Stimulated activated CD8-positive, alpha-beta memory T cell treated with anti-CD3 and anti-CD28 coated beads, Interleukin-7, amount 100 ng/mL, for 24 hours (primary cell): Measurements from ENCODE around the gene KCNE4.

Experiments
- DNase-seq: peaks from one replicate; pipeline ENCODE4 v3.0.0-alpha.2; 2020; ENCODE audit warnings: low read depth

Gene KCNE4, protein sequence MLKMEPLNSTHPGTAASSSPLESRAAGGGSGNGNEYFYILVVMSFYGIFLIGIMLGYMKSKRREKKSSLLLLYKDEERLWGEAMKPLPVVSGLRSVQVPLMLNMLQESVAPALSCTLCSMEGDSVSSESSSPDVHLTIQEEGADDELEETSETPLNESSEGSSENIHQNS

DNA sequence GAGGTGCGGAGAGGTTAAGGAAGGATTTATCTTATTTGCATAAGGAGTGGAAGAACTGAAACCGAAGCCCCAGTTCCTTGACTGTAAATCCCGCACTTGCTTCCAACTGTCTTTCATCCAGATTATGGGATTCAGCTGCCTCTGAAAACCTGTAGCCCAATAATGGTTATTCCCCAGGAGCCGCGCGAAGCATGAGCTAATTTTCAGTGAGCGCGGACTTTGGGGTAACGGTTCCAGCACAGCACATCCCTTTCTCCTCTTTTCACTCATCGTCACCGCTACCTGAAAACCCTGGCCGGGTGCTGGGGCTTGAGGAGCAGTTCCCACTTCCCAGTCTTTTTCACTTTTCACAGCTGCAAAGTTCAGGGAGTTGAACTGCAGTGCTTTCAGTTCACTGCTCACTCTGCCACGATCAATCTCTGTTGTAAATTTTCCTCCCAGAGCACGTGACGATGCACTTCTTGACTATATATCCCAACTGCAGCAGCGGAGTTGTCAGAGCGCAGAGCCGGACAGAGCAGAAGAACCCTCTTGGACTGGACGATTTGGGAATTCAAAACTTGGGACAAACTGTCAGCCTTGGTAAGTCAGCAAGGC, at the start of gene KCNE4:
Gene KCNE4 (plus strand): TSS at position 498 of the 597 bp plus-strand sequence. CDS start 641 bp downstream, outside the sequence.
- no peak for DNase-seq

DNA sequence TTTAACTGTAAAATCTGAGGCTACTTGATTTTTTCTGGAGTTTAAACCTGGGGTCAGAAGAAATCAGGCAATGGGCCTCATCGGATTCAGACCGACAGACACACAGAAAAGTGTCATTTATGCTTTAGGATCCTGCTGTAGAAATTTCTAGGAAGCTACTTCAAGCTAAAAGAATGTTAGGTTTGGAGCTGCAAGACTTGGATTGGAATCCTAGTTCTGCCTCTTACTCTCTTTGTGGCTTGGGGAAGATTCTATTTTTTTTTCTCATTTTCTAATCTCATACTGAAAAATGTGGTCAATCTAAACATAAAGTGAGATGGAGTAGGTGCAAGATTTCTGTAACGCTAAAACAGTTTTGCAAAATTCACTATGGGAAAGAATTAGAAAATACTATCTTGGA, 48.8 kb upstream of the KCNE4 start:
- no peak for DNase-seq

- DNase-seq: no peak
Observed at GRCh38 chr2:223005496-223005895, 46.5 kb upstream of the KCNE4 start.

DNA sequence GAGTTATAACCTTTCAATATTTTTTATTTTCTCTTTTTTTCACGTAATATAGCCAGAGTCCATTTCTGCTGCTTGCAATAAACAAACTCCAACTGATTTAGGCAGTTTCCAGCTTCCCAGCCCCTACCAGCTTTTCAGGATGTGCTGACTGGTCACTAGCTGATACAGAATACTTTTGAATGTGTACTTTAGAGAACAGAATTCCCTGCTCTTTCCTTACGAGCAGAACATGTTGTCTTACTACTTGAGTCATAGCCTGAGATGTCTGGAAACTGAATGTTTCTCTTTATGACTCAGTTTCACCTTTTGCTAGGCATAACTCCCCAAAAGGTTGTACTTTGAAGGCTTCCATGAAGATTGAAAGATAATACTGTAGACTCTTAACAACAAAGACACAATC, 44.5 kb upstream of the KCNE4 start:
- no peak for DNase-seq

GRCh38 chr2:223008162-223008561, 43.8 kb upstream of the KCNE4 start:
- DNase-seq: no peak

DNA sequence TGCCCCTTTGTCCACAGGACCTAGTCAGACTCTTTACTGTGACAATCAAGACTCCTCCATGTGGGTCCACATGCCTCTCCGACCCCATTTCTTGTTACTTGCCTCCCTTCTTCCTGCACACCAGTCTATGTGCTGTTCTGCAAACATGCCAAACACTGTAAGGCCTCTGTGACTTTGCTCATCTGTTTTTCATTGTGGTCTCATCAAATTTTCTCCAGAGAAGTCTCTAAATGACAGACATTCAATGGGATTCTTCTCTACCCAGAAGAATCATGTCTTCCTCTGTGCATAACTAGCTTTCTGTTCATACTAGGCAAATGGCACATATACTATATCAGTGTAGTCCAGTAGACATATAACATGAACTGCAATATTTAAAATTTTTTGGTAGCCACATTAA, 43.0 kb upstream of the KCNE4 start:
- no peak for DNase-seq

GRCh38 chr2:223010641-223011040, 41.3 kb upstream of the KCNE4 start:
- no peak for DNase-seq

DNA sequence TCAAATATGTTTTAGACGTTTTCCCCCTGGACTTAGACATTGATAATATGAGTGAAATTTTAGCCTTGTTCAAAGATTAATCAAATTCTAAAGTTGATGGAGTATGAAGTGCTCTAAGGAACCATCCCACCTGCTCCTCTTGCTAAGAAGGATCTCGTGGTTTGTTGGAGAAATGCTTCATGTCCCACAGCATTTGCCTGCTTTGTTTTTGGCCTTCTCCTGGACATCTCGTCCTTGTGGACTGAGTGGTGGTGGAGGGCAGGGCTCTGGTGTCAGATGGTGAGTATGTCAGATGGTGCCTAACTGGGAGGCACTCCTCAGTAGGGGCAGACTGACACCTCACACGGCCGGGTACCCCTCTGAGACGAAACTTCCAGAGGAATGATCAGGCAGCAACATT, 39.7 kb upstream of the KCNE4 start:
- DNase-seq: no peak

GRCh38 chr2:223019390-223019930, 32.5 kb upstream of the KCNE4 start:
- DNase-seq: no peak

DNA sequence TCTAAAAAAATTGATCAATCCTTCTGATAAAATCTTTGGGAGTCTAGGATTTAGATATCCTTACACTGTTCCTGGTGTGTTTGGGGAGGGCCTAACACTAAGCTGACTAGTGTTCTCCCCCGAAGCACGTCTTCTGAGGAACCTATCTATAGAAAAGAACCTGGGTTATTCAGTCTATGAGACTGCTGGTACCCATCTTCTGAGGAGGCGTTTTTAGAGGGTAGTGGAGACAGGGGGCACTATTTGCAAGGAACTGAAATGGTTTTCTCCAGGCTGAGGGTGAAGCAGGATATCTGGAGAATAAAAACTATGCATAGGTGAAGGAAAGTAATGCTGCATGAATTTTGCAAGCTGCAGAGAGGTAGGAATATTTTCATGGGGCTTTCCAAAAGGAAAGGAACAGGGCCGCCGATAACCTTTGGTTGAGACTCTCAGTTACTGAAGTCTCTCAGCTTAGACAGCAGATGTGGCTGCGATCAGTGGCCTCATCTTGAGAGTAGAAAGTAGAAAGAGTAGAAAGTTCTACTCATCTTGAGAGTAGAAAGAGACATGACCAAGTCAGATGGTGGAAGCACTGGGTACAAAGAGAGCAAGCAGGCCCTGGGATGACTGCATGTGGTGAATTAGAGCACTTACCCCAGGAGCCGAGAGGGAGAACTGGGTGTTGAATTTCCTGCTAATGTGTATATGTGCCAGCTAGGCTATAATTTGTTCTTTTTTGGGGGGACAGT, 31.8 kb upstream of the KCNE4 start:
- no peak for DNase-seq

DNA sequence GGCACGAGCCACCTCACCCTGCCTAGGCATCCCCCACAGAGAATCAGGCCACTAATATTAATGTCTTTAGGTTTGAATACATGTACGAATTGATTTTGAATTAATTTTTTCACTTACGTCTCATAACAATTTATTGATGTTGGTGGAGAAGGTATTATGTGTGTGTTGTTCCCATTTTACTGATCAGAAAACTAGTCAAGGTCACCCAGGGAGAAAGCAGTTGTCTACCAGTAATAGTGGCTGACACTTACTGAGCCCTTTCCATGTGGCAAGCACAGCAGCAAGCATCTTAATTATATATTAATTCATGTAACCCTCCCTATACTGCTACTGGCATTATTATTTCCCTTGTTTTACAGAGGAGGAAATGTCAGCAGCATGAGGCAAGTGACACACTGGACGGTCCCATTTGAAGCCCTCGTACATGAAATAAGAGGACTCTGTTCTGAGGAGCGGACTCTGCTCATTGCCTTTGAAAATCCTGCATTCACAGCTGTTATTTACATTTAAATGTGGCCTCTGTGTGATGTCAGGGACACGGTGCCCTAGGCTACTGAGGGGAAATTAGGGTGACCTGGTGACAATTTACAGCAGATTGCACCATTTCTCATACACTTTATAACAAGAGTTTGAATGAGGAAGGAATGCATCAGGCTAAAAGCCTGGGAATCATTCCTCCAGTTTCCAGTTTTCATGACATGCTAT, 30.9 kb upstream of the KCNE4 start:
- no peak for DNase-seq

DNA sequence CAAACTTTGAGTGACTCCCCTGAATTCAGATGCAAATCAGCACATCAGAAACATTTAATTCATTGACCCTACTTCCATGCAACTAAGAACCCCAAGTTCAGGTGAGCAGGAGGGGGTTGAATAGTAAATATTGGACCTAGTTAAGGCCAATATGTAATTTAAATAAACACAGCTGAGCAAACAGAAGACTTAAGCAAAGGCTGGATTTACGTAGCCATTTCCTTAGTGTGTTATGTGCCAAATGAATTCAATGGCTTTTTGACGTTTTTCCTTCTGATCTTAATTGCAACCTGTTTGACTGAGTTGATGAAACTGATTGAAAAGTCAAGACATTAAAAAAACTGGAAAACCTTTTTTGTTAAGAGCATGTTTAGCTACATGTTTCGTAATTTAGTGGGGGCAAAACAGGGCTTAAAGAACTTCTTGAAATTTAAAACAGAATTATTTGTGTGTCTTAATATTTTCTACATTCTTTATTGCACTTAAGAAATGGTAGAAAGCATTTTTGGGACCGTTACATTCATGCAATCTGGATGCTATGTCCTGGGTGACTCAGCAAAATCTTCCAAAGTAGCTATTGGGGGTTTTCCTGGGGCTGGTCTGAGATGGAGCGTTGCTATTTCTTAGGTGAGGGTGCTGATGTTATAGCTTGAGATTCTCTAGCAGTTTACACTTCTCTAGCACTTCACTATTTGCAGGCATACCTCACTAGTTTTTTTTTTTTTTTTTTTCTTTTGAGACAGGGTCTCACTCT, 25.5 kb upstream of the KCNE4 start:
- no peak for DNase-seq

- no peak for DNase-seq
Observed at GRCh38 chr2:223027442-223027841, 24.5 kb upstream of the KCNE4 start.

GRCh38 chr2:223029287-223029686, 22.7 kb upstream of the KCNE4 start:
- no peak for DNase-seq

- DNase-seq: no peak
Observed at GRCh38 chr2:223032187-223033142, 19.5 kb upstream of the KCNE4 start.

DNA sequence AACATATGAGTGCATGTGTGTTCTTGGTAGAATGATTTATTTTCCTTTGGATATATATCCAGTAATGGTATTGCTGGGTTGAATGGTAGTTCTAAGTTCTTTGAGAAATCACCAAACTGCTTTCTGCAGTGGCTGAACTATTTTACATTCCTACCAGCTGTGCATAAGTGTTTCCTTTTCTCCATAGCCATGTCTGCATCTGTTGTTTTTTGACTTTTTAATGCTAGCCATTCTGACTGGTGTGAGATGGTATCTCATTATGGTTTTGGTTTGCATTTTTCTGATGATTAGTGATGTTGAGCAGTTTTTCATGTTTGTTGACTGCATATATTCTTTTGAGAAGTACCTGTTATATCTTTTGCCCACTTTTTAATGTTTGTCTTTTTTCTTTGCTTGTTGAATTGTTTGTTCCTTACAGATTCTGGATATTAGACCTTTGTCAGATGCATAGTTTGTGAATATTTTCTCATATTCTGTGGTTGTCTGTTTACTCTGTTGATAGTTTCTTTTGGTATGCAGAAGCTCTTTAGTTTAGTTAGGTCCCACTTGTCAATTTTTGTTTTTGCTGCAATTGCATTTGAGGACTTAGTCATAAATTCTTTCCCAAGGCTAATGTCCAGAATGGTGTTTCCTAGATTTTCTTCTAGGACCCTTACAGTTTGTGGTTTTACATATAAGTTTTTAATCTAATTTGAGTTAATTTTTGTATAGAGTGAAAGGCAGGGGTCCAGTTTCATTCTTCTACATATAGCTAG, 17.6 kb upstream of the KCNE4 start:
- DNase-seq: no peak

DNA sequence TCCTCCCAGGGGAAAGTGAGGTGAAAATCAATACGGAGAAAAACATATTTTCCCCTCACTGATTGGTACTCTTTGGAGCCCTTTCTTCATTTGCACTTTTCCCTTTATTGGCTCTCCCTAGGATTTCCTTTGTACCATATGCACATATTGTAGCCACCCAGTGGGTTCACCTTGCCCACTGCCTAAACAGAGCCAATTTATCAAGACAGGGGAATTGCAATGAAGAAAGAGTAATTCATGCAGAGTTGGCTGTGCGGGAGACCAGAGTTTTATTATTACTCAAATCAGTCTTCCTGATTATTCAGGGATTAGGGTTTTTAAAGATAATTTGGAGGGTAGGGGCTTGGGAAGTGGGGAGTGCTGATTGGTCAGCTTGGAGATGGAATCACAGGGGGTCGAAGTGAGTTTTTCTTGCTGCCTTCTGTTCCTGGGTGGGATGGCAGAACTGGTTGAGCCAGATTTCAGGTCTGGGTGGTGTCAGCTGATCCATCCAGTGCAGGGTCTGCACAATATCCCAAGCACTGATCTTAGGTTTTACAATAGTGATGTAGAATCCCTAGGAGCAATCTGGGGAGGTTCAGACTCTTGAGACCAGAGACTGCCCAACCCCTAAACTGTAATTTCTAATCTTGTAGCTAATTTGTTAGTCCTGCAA, 15.1 kb upstream of the KCNE4 start:
- no peak for DNase-seq

GRCh38 chr2:223037445-223037800, 14.6 kb upstream of the KCNE4 start:
- no peak for DNase-seq

- DNase-seq: no peak
Observed at GRCh38 chr2:223039618-223040017, 12.4 kb upstream of the KCNE4 start.

- no peak for DNase-seq
Observed at GRCh38 chr2:223040527-223040926, 11.5 kb upstream of the KCNE4 start.
